ENCODE measurements around the gene NEURL1. TPM values are rescaled to one million over a fixed set of nuclear protein-coding genes. Genes with fewer than 3 reads are reported as not detected.
A peak's percentile ranks its signal among the peaks of the same experiment; 100 is the strongest.

NEURL1 gene
- total and polyA plus RNA-seq, 12 donors, result 0.18 to 12.5 (median 2.3) TPM; not detected in 3

DNA sequence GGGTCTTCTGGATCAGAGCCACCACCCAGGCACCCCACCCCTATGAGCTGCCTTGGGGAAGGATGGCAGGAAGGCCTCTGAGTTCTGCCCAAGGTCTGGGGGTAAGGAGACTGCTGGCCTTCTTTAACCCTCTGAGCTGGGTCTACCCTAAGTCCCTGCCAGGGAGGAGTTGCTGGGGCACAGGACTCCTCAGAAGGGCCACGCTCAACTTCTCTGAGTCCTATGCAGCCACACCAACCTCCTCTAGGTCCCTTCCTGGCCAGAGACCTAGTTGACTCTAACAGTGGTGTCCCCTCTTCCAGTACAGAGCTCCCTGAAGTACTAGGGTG lies 2.6 kb upstream of the NEURL1 start:
- Histone ChIP-seq H3K4me1 (replicated peaks in 1 of 2) (peaks cover 13 to 23% of the 10 kb centered on the region in 2 donors), H3K36me3 (replicated peaks in 1 of 2) (no peaks in the 10 kb centered on the region), H3K9me3 (replicated peaks in 1 of 3) (no peaks in the 10 kb centered on the region), H3K27ac (no peak overlapping the region), H3K4me3 (no peak overlapping the region), H3K27me3 (peaks cover 9% of the 10 kb centered on the region)
- intact Hi-C loops (cut with DNase I), result no loop called here
- 93 to 100% (median 97%) methylated on average over 1 of the region's 1 CpG for WGBS, 4 donors
- DNase-seq, result no peak
- TF ChIP-seq CTCF (IDR thresholded peaks at IDR 0.05), result no peak
- TF ChIP-seq POLR2A (IDR thresholded peaks at IDR 0.05), result no peak

GRCh38 chr10:103491729-103492364 lies 1.7 kb upstream of the NEURL1 start:
- peaks cover 13 to 21% of the 10 kb centered on the region in 2 donors for H3K4me1 ChIP-seq (replicated peaks in 1 of 2)
- no peaks in the 10 kb centered on the region for H3K9me3 ChIP-seq (replicated peaks in 1 of 3)
- no peaks in the 10 kb centered on the region for H3K36me3 ChIP-seq (replicated peaks in 1 of 2)
- H3K4me3 ChIP-seq, result no peak overlapping the region
- H3K27ac ChIP-seq, result peak overlapping the region in 1 of 5 donors; percentile 23
- WGBS, 4 donors, result 38 to 60% (median 44%) methylated on average over 7 of the region's 7 CpGs
- TF ChIP-seq POLR2A (IDR thresholded peaks at IDR 0.05) (no peak), CTCF (IDR thresholded peaks at IDR 0.05) (no peak)
- intact Hi-C loops (cut with DNase I), result no loop called here
- peak; percentile 59 to 90 (median 77) for DNase-seq
- H3K27me3 ChIP-seq, result peaks cover 9% of the 10 kb centered on the region

- TF ChIP-seq CTCF (IDR thresholded peaks at IDR 0.05), result no peak
- 74 to 93% (median 84%) methylated on average over 2 to 5 of the region's 5 CpGs for WGBS, 4 donors
- Histone ChIP-seq H3K36me3 (replicated peaks in 1 of 2) (no peaks in the 10 kb centered on the region), H3K27ac (peak overlapping the region in 1 of 5 donors; percentile 52), H3K4me3 (no peak overlapping the region), H3K9me3 (replicated peaks in 1 of 3) (no peaks in the 10 kb centered on the region), H3K4me1 (replicated peaks in 1 of 2) (peaks cover 13 to 21% of the 10 kb centered on the region in 2 donors), H3K27me3 (peaks cover 9% of the 10 kb centered on the region)
- DNase-seq, result no peak
- intact Hi-C loops (cut with DNase I), result no loop called here
Observed at GRCh38 chr10:103492655-103493261, 747 bp upstream of the NEURL1 start.

GRCh38 chr10:103493916-103494877 lies 692 bp downstream of the NEURL1 start:
- DNase-seq, result peak in 2 of 7 donors; percentile 11 to 36
- TF ChIP-seq POLR2A (IDR thresholded peaks at IDR 0.05), result no peak
- TF ChIP-seq CTCF (IDR thresholded peaks at IDR 0.05), result no peak
- Histone ChIP-seq H3K4me3 (peak overlapping the region in 2 of 4 donors; percentile 24 to 79), H3K27me3 (peaks cover 9% of the 10 kb centered on the region), H3K27ac (peak overlapping the region in 1 of 5 donors; percentile 52), H3K9me3 (replicated peaks in 1 of 3) (no peaks in the 10 kb centered on the region), H3K4me1 (replicated peaks in 1 of 2) (peaks cover 13 to 21% of the 10 kb centered on the region in 2 donors), H3K36me3 (replicated peaks in 1 of 2) (no peaks in the 10 kb centered on the region)
- intact Hi-C loops (cut with DNase I), result no loop called here
- WGBS, 4 donors, result 3 to 8% (median 3%) methylated on average over 34 to 90 of the region's 92 CpGs; no CpG with 5 or more reads in 1 of the 4 donors
